Skin of body (tissue), 2 donors: ENCODE measurements around the gene ERC2. TPM values are rescaled to one million over a fixed set of nuclear protein-coding genes. Genes with fewer than 3 reads are reported as not detected.

ENCODE experiments used
- DNase-seq: peaks from one replicate; lab custom pipeline; 2025; lab: John Stamatoyannopoulos, UW
- total RNA-seq: library from RNA; depleted of rRNA; stranded (reverse); fragments of >200 nt; gene quantifications from one replicate; pipeline ENCODE4 v1.2.3, GENCODE V29; 2014

Gene ERC2
- total RNA-seq, 1 donor from 2014 or later = 2.5 TPM

DNA sequence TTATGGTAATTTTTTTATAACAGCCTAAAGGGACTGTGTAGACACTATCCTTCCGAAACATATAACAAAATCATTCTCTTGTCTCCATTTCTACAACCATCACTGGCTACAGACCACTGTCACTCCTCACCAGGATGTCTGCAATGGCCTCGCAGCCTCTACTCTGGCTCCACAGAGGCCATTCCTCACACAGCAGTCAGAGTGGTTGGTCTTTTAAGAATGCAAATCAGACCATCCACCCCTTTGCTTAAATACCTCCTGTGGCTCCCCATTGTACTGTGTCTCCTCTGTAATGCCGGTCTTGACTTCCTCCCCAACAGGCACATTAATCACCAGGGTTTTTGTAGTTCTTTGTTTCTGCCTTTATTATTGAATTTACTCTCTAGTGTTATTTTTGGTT lies 344.8 kb downstream of the ERC2 start:
- DNase-seq = no peak

GRCh38 chr3:56122911-56123310 lies 345.4 kb downstream of the ERC2 start:
- DNase-seq = no peak

GRCh38 chr3:56121716-56122115 lies 346.6 kb downstream of the ERC2 start:
- no peak for DNase-seq

DNA sequence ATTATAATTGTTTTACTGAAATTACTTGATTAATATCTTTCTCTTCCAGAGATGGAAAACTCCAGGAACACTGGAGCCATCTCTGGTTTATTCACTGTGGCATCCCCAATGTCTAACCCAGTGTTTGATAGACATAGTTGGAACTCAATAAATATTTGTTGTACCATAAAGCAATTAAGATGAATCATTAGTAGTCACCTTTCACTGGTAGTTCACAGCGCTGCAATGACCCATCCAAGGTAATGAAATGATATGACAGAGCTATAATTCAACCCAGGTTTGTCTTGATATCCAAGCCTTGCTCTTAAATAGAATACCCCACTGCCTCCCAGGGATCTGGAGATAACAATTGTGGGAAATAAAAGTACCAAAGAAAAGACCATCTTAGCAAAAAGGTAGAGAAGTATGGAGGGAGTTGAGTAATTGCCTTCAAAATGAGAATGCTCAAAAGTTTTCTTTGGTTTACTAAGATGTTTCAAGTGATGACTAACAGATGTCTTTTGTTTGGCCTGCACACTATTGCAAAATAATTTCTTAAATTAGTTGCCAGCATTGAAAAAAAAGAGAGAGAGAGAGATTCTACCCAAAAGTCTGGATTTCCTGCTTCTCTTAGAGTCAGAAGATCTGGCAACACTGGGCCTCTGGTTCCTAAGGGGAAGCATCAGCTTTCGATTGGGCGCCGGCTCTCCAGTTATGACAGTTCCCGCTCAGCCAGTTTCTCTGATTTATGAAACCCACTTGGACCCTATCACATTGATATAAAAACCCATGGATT lies 348.5 kb downstream of the ERC2 start:
- DNase-seq = peak; percentile 76

DNA sequence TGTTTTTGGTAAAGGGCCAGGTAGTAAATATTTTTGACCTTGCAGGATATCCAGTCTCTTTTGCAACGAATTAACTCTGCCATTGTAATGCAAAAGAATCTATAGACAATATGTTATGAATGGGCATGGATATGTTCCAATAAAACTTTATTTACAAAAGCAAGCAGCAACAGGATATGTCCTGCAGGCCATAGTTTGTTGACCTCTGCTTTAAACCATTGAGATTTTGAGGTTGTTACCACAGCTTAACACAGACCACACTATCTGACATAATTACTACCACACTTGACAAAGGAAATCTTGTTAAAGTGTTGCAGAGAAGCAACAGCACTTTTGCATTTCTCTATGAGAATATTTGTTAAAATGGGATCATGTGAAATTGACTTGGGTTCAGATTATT lies 349.3 kb downstream of the ERC2 start:
- no peak for DNase-seq

DNA sequence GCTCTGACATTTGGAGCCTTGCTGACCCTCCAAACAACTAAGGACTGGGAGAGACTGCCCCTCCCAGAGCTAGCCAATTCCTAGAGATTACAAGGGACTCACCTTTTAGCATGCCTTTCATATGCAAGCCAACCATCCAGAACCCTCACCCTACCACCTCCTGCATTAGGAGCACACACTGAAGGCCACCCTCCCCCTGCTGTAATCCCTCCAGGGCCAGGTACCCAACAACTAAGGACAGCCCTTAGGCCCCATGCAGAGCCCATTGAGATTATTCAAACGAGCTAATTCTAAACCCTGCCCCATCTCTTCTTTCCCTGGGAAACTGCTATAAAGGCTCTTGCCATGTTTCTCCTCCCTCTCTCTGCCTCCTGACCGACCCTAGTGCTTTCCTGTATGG lies 352.6 kb downstream of the ERC2 start:
- no peak for DNase-seq

DNA sequence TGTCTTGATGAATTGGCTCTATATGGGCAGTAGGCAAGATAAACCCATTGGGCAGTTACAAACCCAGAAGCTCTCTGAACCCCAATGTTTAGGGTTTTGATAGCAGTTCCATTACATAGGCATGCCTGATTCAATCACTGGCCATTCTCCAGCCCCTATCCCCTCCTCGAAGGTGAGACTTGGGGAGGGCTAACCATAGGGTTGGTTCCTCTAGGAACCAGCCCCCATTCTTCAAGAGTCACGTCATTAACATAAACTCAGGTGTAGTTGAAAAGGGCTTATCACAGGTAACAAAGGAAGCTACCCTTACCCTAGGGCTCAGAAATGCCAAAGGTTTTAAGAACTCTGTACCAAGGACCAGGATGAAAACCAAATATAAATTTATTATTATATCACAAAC lies 353.1 kb downstream of the ERC2 start:
- no peak for DNase-seq

GRCh38 chr3:56113908-56114307 lies 354.4 kb downstream of the ERC2 start:
- DNase-seq = no peak

DNA sequence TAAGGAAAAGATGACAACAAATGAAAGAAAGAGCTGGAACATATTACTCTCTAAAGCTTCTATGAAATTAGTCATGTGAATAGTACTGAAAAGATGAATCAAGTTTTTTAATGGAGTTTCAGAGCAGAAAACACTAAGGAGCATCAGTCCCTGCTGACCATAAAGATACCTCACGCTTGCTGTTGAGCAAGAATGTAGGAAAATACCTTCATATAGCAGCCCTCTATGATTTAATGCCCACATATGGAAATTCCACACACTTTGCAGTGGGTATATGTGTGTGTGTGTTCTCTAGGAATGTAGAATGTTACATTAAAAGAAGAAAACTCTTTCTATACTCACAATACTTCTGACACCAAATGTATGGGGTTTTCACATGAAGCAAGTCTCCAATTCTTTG lies 355.0 kb downstream of the ERC2 start:
- no peak for DNase-seq

DNA sequence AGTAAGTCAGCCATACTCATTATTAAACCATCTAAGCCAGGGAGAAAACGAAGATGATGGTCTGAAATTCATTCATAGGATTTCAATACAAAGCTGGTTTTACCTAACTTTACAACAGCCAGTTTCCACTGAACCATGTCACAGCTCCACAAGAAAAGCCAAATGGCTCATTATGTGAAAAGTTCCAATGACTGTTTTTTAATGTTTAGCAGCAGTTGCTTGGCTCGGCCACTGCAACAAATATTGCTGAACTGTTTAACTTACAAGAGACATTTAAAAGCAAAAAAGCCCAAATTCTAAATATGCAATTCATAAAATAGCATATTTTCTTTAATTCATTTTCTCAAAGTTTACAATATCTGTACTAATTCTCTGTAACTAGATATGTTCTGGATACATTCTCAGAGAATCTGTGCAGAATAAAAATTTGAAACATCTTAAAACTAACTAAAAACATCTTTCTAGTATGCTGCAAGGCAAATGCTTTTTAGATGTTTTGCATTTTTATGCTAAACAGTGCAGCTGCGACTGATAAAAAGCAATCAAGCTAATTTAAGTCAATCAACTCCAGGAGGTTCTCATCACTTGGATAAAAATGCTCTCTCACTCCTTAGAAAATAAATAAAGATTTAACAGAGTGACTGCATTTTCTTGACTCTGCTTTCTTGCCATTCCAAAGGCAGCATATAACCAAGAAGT lies 356.5 kb downstream of the ERC2 start:
- peak; percentile 88 for DNase-seq

GRCh38 chr3:56110886-56111285 lies 357.4 kb downstream of the ERC2 start:
- no peak for DNase-seq

- no peak for DNase-seq
These were observed 361.1 kb downstream of the ERC2 start for GRCh38 chr3:56107157-56107556.

DNA sequence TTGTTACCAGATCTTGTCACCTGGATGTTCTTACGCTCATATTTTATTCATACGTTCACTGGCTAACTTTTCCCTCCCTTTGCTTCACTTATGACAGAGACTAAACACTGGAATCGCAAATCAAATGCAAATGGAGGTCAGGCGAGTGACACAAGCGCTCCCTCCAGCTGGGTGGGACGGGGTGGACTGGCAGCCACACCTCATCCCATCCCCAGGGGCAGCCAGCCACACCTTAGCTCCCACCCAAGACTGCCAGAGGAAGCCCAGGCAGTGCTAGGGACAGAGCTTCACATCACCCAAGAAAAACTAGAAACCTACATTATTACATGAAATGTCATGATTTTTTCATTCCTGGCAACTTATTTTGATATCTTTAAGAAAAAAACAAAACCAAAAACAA lies 366.2 kb downstream of the ERC2 start:
- DNase-seq = no peak

DNA sequence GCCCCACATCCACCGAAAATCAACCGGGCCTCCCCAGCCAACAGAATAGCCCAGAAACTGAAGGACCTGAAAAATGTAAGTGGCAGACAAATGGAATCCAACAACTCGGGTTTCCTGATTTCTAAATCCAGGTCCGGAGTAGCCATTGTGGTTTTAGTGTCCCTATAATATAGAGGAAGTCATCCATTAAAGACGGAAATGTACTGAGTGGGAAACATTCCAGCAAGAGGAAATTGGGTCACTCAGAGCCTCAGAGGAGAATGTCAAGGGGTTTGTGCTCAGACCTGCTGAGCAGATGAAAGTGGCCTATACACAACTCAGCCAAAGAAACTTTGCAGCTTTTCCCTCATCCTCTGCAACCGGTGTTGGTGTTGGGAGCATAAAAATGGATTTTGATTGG lies 366.7 kb downstream of the ERC2 start:
- no peak for DNase-seq

DNA sequence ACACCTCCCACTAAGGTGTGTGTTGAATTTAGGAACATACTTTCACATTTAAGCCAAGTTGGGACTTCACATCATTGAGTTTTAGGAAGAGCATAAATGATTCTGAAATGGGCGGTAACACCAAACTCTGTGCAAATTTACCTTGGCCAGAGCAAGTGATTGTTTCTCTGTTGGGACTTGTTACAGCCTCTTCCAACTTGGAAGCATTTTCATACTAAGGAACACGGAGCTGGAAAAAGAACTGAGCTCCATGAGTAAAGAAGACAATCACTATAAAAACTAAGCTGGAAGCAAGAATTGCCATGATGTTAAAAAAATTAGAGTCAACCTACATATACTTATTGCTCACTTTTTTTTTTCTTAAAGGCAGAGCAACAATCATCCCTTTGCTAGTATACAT lies 371.3 kb downstream of the ERC2 start:
- DNase-seq = peak; percentile 12

DNA sequence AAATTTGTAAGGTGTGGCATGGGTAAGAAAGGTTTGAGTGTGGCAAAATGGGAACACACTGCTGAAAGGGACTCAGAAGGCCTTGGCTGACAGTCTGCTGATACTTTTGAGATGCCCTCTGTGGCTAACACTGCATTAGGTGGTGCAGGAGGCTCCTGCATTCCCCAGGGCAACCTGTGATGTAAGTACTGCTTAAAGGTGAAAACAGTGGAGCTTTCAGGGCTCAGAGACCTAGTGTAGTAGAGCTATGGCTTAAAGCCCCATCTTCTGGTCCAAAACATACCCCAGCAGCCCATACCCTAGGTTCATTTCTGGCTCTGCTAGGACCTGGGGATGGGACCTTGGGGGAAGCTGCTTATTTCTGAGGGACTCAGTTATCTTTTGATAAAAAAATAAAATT lies 374.1 kb downstream of the ERC2 start:
- DNase-seq = no peak

GRCh38 chr3:56089739-56090138 lies 378.5 kb downstream of the ERC2 start:
- DNase-seq = no peak

GRCh38 chr3:56087451-56088053 lies 380.7 kb downstream of the ERC2 start:
- DNase-seq = no peak

- DNase-seq = no peak
These were observed 381.9 kb downstream of the ERC2 start for GRCh38 chr3:56086355-56086754.

DNA sequence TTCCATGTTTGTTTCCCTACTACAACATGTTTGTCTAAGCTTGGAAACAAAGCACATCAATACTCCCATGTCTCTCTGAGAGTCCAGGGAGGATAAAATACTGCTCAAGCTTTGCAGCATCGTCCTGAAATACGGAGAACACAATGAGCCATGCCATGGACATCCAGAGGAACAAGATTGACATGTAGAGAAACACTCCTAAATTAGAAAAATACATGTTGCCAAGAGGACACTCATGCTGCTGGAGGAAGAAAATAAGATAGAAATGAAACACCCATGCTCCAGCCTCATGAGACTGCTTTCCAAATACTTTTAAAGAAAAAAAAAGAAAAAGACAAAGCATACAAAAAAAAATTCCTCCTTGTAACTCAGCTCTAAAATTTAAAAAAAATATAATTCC lies 387.0 kb downstream of the ERC2 start:
- no peak for DNase-seq

DNA sequence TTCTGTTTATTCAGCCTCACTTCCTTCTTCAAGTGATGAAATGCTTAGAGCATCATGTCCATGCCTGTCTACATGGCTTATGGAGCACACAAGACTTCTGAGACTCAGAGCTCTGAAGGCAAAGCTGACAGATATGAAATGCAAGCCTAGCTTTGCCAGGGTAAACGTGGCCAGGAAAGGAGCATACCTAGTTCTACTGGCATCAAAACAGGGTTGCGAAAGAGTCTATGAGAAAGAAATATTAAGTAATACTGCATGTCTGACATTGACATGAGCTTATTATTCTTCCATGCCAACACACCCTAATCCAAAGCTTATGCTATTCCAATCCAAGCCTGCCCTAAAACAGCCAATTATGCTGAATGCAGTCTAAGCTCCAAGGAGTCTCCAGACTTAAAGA lies 391.5 kb downstream of the ERC2 start:
- DNase-seq = no peak

GRCh38 chr3:56075089-56075488 lies 393.2 kb downstream of the ERC2 start:
- DNase-seq = no peak

DNA sequence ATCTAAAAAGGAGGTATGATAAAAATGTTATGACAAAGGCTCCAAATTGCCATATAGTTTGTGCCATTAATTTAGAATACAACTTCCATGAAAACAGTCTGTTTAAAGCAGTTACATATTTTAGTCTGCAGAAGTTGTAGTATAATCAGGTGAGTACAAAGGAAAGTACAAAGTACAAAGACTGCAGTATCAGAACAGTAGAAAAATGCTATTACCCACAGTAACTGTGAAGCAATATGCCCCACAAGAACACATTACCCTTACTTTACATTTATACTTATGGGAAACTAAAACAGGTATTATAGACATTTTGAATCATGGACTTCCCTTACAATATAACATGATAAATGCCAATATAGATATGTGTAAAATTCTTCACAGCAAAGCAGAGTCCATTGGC lies 398.5 kb downstream of the ERC2 start:
- no peak for DNase-seq
